Medulla oblongata (tissue), 1 donor: Measurements from ENCODE around the gene EID3.
"Not testable (repeated sequence)": the region's sequence is repeated elsewhere in the genome, so short reads cannot be mapped to it uniquely, and the experiment has no call there.

Experiments
- DNase-seq: peaks from one replicate; pipeline ENCODE4 v3.0.0-alpha.2; 2015; ENCODE audit errors: extremely low spot score

Gene EID3

DNA sequence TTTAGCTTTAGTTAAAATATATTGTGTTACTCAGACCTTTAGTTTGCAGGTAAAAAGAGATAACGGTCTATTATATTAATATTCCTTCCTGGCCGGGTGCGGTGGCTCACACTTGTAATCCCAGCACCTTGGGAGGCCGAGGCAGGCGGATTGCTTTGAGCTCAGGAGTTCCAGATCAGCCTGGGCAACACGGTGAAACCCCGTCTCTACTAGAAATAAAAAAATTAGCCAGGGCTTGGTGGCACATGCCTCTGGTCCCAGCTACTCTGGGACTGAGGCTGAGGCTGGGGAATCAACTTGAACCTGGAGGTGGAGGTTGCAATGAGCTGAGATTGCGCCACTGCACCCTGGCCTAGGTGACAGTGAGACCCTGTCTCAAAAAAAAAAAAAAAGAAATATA, 13.2 kb upstream of the EID3 start:
- no peak for DNase-seq

DNA sequence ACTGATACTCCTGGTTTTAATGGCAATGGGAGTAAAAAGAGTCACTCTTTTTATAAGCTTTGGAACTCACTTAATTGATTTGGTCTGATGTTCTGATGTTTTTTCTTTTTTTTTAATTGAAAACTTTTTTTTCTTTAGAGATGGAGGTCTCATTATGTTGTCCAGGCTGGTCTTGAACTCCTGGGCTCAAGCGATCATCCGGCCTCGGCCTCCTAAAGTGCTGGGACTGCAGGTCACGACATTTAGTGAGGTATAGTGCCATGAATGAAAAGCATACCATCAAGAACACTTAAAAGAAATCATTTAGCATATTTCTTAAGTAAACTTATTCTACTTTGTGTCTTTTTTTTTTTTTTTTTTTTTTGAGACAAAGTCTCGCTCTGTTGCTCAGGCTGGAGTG, 12.7 kb upstream of the EID3 start:
- DNase-seq = no peak

DNA sequence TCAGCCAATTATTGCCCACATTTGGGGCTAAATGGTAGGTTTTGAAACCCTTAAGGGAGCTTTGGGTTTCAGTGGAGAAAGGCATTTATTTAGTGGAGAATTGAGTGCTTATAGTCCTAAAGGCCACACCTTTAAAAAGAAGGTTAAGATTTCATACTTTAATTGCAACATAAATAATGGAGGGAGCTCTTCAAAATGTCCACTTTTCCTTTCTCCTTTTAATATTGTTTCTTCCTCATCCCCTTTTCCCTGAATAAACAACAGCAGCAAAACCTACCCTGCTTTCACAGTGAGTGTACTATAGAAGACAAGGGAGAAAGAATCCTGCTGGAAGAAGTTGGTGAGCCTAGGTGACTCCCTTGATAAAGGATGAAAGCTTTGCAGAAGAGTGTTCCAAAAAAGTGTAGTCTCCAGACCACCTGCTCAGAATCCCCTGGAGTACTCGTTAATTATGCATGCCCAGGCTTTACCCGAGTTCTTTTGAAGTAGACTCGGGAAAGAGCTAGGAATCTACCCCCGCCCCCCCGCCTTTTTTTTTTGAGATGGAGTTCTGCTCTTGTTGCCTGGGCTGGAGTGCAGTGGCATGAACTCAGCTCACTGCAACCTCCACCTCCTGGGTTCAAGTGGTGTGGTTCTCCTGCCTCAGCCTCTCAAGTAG, 11.5 kb upstream of the EID3 start:
- no peak for DNase-seq

DNA sequence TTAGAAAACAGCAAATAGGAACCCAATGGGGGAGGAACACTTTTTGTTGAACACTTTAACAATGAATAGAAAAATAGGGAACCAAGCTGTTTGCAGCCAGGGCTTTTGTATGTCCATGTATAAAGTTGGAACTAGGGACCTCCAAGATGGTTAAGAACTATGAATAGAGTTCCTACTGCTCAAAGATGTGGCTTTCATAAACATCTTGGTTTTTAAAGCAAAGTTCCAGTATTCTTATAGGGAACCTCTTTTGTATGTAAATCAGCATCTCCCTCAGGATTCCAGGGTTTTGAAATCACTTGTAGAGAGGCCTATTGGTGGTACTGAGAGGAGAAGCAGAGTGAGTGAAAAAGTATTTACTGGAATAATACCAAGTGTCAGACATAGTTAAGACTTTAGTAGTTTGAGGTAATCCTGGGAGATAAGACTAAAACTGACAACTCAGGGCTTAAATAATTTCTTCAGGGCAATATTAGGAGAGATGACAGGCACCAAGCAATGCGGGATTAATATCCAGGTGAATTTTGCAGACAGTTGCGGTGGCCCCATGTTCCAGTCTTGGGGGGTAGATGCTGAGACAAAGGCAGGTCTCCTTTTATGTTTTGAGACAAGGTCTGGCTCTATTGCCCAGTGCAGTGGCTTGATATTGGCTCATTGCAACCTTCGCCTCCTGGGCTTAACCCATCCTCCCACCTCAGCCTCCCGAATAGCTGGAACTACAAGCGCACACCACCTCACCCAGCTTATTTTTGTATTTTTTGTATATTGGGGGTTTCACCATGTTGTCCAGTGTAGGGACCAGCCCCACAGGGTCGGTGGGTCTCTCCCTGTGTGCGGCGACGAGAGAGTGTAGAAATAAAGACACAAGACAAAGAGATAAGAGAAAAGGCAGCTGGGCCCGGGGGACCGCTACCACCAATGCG, 10.4 kb upstream of the EID3 start:
- DNase-seq = no peak

DNA sequence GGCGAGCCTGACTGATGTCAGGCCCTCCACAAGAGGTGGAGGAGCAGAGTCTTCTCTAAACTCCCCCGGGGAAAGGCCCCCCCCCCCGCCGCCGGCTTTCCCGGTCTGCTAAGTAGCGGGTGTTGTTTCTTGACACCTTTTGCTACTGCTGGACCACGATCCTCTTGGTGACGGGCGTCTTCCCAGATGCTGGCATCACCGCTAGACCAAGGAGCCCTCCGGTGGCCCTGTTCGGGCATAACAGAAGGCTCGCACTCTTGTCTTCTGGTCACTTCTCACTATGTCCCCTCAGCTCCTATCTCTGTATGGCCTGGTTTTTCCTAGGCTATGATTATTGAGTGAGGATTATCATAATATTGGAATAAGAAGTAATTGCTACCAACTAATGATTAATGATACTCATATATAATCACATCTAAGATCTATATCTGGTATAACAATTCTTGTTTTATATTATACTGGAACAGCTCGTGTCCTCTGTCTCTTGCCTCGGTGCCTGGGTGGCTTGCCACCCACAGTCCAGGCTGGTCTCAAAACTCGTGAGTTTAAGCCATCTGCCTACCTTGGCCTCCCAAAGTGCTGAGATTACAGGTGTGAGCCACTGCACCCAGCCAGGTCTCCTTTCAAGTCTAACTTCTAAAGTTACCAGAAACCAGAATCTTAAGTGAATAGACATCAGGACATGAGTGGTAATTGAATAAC, 9.2 kb upstream of the EID3 start:
- DNase-seq = not testable (repeated sequence)

DNA sequence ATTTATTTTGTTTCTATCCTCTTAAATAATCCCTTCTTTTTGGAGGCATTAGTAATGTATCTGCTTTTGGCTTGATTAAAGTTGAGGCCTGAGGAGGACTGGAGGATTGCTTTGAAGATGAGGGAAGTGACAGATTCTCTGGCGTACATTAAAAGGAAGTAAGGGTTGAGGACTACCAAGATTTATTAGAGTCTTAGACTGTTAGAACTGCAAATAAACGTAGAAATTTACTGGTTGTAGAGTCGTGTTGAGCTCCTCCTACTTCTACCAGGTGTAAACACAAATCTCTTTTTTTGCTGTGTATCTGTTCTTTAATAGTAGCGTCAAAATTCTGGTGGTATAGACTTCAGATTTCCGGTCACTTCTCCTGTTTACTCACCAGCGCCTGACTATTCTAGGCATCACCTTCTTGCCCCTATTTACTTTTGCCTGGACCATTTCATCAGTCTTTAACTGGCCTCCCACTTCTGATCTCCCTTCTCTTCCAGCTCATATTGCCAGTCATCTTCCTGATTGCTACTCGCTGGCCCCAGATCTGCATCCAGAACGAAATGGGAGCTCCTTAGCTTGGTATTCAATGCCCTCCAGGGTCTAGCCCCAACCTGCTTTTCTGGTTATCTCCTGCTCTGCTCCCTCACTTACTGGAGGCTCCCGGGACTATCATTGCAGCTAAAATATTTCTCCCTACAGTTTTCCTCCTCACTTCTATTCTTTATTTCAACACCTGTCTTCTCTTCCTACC, 8.4 kb upstream of the EID3 start:
- no peak for DNase-seq

DNA sequence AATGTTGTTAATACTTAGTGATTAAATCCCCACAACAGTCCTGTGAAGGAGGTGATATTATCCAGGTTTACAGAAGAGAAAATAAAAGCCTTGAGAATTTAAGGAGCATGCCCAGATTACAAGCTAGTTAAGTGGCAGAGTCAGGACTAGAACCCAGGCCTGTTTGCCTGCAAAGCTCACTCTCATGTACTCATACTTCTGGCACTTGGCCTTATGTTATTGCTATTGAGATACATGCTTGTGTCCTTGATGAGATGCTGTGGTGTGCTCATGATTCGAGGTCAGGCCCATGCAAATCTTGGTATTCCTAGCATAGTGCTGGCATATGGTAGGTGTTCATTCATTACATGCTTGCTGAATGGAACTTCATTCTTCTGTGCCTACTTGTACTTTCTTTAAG, 7.6 kb upstream of the EID3 start:
- DNase-seq = no peak

DNA sequence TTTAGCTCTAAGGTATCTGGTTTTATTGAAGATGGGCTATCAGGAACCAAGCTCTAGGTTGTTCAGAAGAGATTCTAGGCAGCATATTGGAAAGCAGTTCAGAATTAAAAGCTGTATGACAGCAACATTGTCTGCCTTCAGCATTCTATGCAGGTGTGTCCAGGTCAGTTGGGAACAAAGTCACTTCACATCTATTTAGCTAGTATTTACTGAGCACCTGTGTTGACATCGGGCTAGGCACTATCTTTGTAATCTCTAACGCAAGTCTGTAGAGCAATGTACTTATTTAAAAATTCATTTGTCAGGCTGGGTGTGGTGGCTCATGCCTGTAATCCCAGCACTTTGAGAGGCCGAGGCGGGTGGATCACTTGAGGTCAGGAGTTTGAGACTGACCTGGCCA, 6.8 kb upstream of the EID3 start:
- DNase-seq = no peak

DNA sequence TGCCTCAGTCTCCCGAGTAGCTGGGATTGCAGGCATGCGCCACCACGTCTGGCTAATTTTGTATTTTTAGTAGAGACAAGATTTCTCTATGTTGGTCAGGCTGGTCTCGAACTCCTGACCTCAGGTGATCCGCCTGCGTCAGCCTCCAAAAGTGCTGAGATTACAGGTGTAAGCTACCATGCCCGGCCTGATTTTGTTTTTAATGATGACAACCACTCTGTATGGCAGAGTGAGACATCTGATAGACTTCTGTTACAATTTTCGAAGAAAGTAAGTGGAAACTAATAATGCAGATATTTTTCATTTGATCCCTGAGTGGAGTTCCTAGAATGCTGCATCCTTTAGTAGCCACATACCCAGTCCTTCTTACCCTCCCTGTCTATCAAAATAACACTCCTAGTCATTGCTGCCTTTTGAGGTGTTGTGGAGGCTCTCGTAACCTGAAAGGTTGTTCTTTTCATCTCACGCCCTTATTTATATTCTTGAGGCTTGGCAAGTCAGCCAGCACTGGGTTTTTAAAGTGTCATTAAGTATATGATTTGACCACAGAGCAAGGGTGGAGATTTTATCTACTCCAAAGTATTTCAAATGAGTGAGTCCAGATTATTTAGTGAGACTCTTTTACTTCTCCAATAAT, 5.9 kb upstream of the EID3 start:
- no peak for DNase-seq

DNA sequence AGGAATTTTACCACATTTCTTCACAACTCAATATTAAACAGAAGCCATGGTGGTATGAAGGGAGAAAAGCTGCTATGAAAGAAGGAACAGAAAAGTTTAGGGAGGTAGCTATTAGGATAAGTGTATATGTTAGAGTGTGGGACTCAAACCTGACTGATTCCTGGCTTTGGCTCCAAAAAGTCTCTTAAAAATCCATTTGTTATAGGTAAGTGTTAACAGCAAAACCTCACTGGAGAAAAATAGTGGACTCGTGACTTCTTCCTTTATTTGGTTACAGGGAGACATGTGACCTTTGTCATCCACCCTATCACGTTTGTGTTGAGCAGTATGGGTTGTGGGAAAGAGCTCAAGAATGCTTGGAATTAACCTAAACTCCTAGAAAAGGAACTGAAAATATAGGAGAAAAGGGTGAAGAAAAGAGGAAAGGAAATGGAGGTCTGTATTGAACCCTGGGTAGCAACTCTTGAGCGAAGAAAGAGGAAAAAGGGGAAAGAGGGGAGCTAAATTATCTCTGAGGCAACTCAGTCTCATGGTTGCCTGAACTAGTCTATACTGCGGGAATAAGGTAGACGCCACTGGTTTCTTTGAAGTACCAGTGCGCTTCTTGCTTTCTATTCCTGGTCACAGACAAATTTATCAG, 3.6 kb upstream of the EID3 start:
- no peak for DNase-seq

DNA sequence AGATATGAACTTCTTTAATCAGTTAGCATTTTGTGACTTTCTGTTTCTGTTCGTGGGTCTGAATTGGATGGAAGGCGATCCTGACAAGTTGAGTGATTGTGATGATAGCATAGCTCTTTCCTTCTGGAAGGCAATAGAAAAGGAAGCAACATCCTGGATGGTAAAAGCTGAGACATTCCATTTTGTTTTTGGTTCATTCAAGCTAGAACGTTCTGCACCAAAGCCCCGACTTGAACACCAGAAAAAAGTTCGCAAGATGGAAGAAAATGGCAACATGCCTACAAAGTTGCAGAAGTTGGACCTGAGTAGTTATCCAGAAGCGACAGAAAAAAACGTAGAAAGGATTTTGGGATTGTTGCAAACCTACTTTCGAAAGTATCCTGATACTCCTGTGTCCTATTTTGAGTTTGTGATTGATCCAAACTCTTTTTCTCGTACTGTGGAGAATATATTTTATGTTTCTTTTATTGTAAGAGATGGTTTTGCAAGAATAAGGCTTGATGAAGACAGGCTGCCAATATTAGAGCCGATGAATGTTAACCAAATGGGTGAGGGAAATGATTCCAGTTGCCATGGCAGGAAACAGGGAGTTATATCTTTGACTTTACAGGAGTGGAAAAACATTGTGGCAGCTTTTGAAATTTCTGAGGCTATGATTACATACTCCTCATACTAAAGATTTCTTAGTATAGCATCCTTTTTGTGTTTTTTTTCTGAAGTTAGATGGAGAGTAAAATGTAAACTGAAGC, 896 bp downstream of the EID3 start:
- DNase-seq = peak; percentile 22

DNA sequence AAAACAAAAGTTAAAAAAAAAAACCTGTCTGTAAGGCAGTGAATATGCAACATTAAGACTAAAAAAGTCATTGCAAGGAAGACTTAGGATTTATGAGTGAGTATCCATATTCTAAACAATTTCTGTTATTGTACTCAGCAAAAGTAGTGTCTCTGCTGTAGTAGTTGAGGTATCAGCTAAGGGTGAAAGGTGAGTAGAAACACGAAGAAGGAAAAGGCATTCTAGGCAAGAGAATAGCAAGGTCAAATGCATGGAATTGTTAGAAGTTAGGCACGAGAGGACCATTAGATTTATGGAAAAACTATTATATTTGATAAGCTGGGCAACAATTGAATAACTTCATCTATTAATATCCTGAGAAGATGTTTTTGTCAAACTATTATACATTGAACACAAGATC, 1.8 kb downstream of the EID3 start:
- no peak for DNase-seq

DNA sequence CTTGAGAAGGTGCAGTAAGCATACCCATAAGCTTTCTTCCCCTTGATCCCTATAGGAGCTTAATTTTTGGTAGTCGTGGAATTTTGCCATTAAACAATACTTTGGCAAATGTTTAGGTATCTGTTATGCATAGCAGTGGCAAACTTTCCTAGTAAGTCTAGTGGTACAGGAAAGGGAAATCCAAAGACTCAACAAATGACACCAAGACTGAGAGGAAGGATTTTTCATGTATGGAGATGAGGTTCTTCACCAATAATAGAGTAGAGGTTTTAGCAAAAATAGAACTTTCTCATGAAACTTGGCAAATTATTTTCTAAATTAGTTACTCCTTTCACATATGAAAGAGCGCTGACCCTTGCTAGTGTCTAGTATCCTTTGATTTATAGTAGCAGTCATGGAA, 2.8 kb downstream of the EID3 start:
- DNase-seq = no peak

DNA sequence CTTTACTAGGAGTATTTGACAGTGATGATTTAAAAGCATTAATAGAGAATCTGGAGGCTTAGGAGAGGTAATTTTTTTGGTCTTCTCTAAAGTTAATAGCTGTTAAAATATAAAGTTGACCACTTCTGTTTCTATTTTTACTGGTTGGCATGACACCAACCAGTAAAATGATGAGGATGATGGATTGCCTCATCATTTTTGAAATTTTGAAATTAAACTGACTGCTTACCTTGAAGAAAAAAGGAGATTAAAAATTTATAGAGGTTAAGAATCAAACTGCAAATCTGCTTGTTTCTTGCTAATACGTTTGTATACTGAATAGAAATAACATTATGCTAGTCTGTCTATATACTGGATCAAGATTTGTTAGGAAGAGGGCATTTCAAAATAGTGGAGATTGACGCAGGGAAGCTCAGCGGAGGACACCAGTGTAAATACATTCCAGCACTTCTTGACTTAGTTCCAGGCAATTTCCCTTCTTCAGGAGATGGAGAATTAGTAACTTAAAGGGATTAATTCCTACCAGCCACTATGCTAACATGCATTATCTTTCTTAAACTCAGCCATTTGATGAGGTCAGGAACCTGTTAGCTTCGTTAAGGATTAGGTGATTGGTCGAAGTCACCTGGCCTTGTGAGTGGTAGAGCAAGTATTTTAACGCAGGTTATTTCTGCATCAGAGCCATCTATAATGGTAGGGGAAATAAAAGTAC, 3.6 kb downstream of the EID3 start:
- DNase-seq = no peak

DNA sequence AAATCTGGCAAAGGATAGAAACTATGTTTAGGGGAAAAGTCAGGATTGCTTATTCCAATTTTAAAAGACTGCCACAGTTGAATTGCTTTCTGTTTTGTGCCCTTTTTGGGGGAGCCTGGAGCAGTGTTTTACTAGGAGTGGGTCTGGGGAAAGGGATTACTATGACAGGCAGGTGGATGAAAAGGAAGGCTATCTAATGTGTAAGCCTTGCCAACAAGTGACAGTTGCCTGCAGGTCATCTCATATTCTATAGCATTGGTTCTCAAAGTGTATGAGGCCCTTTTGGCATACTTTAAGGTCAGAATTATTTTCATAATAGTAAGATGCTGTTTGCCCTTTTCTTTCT, 4.1 kb downstream of the EID3 start:
- DNase-seq = no peak

DNA sequence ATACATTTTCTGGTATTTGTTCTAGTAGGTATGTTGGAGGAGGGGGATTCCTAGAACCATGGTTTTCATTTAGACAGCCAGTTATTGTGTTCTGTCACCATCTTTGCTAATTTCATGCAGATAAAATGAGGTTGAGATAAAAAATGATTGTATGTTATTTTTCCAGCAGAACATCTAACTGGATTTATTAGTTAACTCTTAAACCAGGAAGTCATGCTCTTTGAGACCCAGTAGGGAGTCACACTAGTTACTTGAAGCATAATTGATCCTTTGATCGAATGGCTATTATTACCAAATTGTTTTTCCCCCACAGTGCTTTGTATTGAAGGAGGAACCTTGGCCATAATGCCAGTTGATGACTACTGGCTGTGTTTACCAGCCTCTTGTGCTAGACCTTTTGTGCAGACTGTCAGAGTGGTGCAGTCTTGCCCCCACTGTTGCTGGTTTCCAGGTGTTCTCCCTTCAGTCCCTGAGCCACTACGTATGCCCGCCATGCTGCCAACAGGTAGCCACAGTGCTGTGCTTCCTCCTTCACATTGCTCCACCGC, 6.0 kb downstream of the EID3 start:
- DNase-seq = no peak

DNA sequence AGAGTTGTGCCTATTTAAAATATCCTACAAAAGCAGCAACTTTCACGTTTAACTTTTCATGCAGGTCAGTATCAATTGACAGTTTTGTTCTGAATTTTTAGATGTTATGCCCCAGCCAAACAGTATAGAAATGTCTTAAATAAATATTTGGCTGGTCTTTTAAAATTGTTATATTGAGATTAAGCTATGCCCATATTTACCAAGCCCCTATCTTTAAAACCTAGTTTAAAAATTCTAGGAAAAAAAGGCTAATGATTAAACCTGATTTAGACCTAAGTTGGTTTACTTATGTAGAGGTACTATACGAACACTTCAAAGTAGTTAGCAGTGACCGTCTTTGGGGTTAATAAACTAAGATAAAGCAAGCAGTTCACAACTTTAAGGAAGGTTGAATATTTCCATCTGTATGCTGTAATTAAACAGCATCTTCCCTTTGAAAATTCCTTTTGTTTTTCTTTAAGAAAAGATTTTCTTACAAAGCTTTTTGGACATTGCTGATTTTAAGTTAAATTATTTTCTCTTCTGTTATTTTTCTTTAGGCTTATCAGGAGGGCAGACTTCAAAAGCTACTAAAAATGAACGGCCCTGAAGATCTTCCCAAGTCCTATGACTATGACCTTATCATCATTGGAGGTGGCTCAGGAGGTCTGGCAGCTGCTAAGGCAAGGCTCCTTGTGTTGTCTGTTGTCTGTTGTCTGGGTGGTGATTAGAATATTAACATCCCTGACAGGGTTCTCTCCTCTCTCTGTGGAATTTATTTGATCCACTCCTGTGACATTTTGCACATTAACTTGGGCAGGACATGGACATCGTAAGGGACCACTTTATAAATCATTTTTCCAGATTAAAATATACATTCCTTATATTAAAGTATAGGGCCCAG, 7.5 kb downstream of the EID3 start:
- no peak for DNase-seq

DNA sequence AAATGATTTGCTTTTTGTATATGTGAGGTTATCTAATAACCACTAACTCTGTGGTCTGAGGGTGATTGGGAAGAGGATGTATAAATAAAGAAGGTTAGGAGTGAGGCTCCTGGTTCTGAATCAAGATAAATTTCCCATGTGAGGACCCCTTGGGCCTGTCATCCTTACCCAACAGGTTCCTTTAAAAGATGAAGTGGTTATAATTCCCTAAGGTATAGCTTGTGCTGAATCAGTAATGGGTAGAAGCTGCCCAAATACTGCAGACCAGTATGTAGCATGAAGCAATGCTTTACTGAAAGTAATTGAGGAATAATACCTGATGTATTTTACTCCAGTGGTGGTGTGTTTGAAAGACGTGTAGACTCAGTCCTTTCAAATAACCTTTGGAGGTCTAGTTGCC, 8.7 kb downstream of the EID3 start:
- no peak for DNase-seq
